OCI-M2 (cell line): ENCODE measurements around the gene P2RY1.
"Not testable (repeated sequence)": the region's sequence is repeated elsewhere in the genome, so short reads cannot be mapped to it uniquely, and the experiment has no call there.

Source experiments
- DNase-seq: peaks from one replicate; lab custom pipeline; 2025; ENCODE audit not compliant: unreplicated experiment; lab: John Stamatoyannopoulos, UW

Gene P2RY1

GRCh38 chr3:152835601-152836102 is 721 bp downstream of the P2RY1 start:
- no peak for DNase-seq

- DNase-seq, result no peak
Measured at GRCh38 chr3:152836269-152836668, 1.3 kb downstream of the P2RY1 start.

GRCh38 chr3:152839511-152839910 is 4.6 kb downstream of the P2RY1 start:
- no peak for DNase-seq

GRCh38 chr3:152841131-152841530 is 6.2 kb downstream of the P2RY1 start:
- no peak for DNase-seq

- DNase-seq, result no peak
Measured at GRCh38 chr3:152842413-152842812, 7.5 kb downstream of the P2RY1 start.

GRCh38 chr3:152843955-152844354 is 9.0 kb downstream of the P2RY1 start:
- DNase-seq, result no peak

- not testable (repeated sequence) for DNase-seq
Measured at GRCh38 chr3:152846572-152847202, 11.8 kb downstream of the P2RY1 start.

GRCh38 chr3:152847599-152847998 is 12.7 kb downstream of the P2RY1 start:
- not testable (repeated sequence) for DNase-seq

GRCh38 chr3:152849996-152850578 is 15.2 kb downstream of the P2RY1 start:
- no peak for DNase-seq

GRCh38 chr3:152853196-152853595 is 18.3 kb downstream of the P2RY1 start:
- no peak for DNase-seq

- no peak for DNase-seq
Measured at GRCh38 chr3:152857082-152857481, 22.2 kb downstream of the P2RY1 start.

- no peak for DNase-seq
Measured at GRCh38 chr3:152858170-152858800, 23.4 kb downstream of the P2RY1 start.

- no peak for DNase-seq
Measured at GRCh38 chr3:152860736-152861135, 25.8 kb downstream of the P2RY1 start.

GRCh38 chr3:152865668-152866245 is 30.8 kb downstream of the P2RY1 start:
- no peak for DNase-seq

GRCh38 chr3:152870027-152870426 is 35.1 kb downstream of the P2RY1 start:
- DNase-seq, result no peak

GRCh38 chr3:152873314-152873713 is 38.4 kb downstream of the P2RY1 start:
- DNase-seq, result not testable (repeated sequence)

- DNase-seq, result no peak
Measured at GRCh38 chr3:152874896-152875749, 40.2 kb downstream of the P2RY1 start.

GRCh38 chr3:152879130-152879789 is 44.3 kb downstream of the P2RY1 start:
- DNase-seq, result no peak

GRCh38 chr3:152879790-152880174 is 44.9 kb downstream of the P2RY1 start:
- no peak for DNase-seq

GRCh38 chr3:152885076-152885475 is 50.1 kb downstream of the P2RY1 start:
- no peak for DNase-seq
